Lower leg skin (tissue), 3 donors: Measurements from ENCODE around the gene TNNT2.

ENCODE experiments used
- POLR2A ChIP-seq, 2 donors: fragments of 450-650 bp; IDR thresholded peaks; one replicate each; pipeline ENCODE4 v1.6.1; 2016 to 2017; ENCODE audit warnings: antibody characterized with exemption in 2 of 2, mild to moderate bottlenecking in 1 of 2, moderate library complexity in 1 of 2
- TF ChIP-seq, protein P1 (sequence below), 3 donors: fragments of 450-650 bp; IDR thresholded peaks; one replicate each; pipeline ENCODE4 v1.5.1; 2016; ENCODE audit warnings: antibody characterized with exemption in 3 of 3, mild to moderate bottlenecking in 3 of 3, moderate library complexity in 2 of 3

DNA sequence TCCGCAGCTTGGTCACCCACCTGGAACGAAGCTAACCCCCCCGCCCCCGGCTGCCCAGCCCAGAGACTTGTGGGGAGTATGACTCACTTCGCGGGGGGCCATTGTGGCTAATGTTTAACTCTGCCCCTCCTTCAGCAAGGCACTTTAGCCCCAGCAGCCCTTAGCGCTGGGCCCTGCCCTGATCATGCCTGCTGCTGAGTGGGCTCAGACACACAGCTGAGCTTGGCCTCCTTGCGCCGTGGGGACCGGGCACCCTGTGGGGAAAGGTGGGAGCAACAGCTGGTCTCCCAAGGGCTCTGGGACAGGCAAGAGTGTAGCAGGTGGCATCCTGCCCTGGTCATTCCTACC is 28.0 kb upstream of the TNNT2 start:
- TF ChIP-seq POLR2A (IDR thresholded peaks at IDR 0.05), result no peak
- TF ChIP-seq, protein P1, sequence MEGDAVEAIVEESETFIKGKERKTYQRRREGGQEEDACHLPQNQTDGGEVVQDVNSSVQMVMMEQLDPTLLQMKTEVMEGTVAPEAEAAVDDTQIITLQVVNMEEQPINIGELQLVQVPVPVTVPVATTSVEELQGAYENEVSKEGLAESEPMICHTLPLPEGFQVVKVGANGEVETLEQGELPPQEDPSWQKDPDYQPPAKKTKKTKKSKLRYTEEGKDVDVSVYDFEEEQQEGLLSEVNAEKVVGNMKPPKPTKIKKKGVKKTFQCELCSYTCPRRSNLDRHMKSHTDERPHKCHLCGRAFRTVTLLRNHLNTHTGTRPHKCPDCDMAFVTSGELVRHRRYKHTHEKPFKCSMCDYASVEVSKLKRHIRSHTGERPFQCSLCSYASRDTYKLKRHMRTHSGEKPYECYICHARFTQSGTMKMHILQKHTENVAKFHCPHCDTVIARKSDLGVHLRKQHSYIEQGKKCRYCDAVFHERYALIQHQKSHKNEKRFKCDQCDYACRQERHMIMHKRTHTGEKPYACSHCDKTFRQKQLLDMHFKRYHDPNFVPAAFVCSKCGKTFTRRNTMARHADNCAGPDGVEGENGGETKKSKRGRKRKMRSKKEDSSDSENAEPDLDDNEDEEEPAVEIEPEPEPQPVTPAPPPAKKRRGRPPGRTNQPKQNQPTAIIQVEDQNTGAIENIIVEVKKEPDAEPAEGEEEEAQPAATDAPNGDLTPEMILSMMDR (IDR thresholded peaks at IDR 0.05), result no peak
